ENCODE data around the gene FUT4.

GRCh38 chr11:94595076-94595475 lies 51.4 kb downstream of the FUT4 start:
- TF ChIP-seq SMC3 (conservative IDR thresholded peaks at IDR 0.05; ENCODE audit: poor library complexity) (no peak), CTCF (IDR thresholded peaks at IDR 0.05; ENCODE audit: poor library complexity, severe bottlenecking) (no peak), POLR2AphosphoS5 (IDR thresholded peaks at IDR 0.05) (no peak), RAD21 (conservative IDR thresholded peaks at IDR 0.05) (no peak), EZH2 (IDR thresholded peaks at IDR 0.05; ENCODE audit: borderline replicate concordance, insufficient read depth, low read length, poor library complexity, severe bottlenecking) (no peak), MXI1 (conservative IDR thresholded peaks at IDR 0.05; ENCODE audit: poor library complexity, severe bottlenecking) (no peak)
